ENCODE data around the gene MRM2.

- TF ChIP-seq POLR2AphosphoS5 (IDR thresholded peaks at IDR 0.05; ENCODE audit: borderline replicate concordance, low read depth, low read length) (no peak), FOXP2 (optimal IDR thresholded peaks at IDR 0.05; ENCODE audit: control extremely low read depth, extremely low read length, insufficient read depth) (no peak)
These were observed 12.5 kb downstream of the MRM2 start for GRCh38 chr7:2229467-2229866.

Data from SK-N-MC (cell line).